Stimulated activated CD4-positive, alpha-beta T cell treated with anti-CD3 and anti-CD28 coated beads, TNF-alpha, amount 100 ng/mL, for 48 hours (primary cell): ENCODE measurements around the gene TRIM3.
A peak's percentile ranks its signal among the peaks of the same experiment; 100 is the strongest.
"Not testable (repeated sequence)": the region's sequence is repeated elsewhere in the genome, so short reads cannot be mapped to it uniquely, and the experiment has no call there.

ENCODE experiments used
- DNase-seq, 3 donors: peaks; one replicate each; pipeline ENCODE4 v3.0.0-alpha.2; 2020; ENCODE audit warnings: low read depth in 3 of 3

TRIM3 gene

DNA sequence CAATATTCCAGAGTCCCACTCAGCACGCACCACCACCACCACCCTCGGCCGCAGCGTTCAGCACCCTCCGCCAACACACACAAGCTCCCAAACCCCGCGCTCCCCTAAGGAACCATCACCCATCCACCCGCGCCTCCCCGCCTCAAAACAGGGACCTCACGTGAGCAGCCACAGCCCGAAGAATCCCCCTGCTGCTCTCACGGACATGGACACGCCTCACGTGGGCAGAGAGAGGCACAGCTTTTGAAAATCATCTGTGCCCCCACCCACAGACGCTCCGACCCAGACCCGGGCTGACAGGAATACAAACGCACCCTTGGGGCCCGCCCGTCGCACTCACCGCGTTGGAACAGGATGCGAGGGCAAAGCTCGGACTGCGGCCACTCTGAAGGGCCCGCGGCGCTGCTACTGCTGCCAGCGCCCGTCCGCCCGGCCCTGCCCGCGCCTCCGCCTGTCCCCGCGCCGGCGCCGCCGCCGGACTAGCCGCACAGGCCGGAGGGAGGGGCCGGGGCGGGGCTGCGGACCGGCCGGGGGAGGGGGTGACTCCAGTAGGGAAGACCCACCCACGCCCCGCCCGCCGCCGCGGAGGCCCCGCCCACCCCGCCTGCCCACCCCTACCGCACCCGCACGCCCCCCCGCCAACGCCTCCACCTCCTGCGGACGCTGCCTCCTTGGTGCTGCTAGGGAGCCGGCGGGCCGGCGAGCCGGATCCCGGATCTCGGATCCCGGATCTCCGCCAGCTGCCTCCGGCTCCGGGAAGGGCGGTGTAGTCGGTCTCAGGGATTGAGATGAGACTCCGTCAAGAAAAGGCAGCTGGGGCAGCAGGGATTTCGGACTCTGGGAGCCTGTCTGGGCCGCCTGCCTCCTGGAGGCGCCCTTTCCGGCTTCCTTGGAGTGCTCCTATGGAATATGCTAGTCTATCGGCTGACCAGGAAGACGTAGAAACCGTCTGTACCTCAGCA is at the start of gene TRIM3:
Gene TRIM3, minus strand, starts transcription at position 491 of the 962 bp plus-strand sequence. CDS start 8,246 bp downstream, outside the sequence.
- DNase-seq, result peak in 2 of 3 donors; percentile 33 to 50

DNA sequence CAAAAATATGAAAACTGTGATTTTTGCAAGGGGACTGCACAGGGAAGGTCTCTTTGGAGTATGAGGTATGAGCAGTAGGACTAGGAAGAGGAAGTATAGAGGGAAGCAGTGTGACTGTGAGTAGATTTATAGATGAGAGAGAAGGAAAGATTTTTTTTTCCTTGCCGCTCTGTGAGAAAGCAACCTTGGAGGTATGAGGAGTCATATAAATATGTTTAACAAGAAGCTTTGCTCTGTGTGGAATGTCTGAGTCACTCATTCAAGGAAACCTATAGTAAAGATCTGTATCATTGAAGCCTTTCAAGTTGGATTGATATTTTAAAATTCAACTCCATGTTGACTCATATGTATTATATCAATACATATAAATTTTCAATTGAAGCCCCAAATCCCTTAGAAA is 49.5 kb upstream of the TRIM3 start:
- DNase-seq, result no peak

DNA sequence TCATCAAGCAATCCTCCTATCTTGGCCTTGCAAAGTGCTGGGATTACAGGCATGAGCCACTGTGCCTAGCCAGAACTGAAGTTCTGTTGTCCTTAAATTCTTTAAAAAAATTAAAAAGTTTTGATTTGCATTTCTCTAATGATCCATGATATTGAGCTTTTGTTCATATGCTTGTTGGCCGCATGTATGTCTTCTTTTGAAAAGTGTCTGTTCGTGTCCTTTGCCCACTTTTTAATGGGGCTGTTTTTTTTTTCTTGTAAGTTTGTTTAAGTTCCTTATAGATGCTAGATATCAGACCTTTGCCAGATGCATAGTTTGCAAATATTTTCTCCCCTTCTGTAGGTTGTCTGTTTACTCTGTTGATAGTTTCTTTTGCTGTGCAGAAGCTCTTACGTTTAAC is 48.2 kb upstream of the TRIM3 start:
- not testable (repeated sequence) for DNase-seq

DNA sequence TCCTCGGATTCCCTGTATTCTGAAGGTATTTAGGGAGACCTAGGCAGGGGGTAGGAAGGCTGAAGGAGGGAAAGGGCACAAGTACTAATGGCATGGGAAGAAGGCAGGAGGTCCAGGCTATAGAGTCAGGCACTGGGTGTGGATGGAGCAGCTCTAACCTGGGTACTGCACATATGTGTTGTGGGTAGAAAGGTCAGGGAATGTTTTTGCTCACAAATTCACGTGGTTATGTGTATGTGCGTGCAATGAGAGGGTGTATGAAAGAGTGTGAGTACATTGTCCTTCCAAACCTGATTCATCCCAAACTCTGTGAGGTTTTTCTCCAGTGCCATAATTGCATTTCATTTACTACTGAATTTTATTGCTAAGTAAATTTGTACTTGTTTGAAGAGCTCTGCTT is 46.5 kb upstream of the TRIM3 start:
- DNase-seq, result no peak

DNA sequence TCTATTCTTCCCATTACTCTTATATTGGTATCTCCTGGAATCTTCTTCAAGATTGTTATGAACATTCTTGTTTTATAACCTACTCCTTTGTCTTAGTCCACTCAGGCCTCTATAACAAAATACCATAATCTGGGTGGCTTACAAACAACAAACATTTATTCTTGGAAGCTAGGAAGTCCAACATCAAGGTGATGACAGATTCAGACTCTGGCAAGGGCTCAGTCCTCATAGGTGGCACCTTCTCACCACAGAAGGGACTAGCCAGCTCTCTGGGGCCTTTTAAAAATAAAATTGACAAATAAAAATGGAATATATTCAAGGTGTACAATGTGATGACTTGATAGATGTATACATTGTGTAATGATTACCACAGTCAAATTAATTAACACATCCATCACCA is 43.1 kb upstream of the TRIM3 start:
- no peak for DNase-seq

DNA sequence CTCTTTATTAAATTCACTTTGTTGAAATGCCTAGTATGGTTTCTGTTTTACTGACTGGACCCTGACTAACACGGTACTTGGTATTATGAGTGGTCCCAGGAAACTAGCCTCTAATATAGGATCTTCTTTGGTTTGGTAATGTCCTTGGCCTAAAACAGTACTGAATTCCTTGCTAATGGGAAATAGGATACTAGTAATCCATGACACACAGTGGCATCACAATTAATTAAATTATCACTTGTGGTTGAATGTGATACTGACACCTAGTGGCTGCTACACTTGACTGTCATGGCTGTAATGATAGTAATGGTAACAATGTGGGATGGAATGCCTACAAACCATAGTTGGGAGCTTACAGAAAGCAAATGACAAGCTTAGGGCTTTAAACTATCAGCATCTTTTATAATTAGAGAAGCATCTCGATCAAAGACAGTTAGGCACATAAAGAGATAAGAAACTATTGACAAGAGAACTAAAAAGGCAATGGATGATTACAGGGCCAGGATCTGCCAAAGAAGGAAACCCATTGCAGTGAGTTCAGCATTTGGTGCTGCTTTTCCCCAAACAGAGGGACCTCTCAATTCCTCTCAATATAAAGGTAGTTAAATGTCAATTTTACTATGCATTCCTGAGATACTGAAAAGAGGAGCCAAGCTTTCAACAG is 32.0 kb upstream of the TRIM3 start:
- DNase-seq, result no peak

DNA sequence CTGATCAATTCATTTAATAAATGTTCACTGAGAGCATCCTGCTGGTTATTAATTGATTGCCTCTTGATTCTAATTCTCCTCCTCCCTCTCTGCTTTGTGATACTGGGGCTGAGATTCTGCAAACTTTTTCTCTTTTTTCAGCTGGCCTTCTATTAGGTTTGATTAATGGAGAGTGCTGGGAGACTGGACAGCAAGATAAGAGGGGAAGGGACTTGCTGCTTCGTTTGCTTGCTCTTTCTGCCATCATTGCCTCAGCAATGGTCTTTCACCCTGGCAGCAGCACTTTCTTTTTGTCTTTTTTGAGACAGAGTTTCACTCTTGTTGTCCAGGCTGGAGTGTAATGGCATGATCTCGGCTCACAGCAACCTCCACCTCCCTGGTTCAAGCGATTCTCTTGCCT is 30.4 kb upstream of the TRIM3 start:
- DNase-seq, result no peak

DNA sequence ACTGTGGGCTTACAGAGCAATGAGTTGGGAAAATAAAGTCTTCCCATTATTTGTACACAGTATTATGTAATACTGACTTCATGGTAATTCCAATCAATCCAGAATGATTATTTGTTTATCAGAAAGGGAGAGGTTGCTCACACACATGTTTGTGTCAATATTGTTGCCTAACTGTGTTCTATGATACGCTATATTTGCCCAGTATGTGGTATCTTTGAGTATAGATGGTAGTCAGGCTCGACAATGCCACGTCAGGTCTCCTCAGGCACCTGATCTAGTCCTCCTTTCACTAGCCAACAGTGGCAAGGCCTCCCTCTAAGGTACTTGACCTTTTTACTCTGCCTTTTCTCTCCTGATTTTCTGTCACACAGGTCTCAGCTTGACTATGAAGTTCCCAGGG is 28.6 kb upstream of the TRIM3 start:
- no peak for DNase-seq

DNA sequence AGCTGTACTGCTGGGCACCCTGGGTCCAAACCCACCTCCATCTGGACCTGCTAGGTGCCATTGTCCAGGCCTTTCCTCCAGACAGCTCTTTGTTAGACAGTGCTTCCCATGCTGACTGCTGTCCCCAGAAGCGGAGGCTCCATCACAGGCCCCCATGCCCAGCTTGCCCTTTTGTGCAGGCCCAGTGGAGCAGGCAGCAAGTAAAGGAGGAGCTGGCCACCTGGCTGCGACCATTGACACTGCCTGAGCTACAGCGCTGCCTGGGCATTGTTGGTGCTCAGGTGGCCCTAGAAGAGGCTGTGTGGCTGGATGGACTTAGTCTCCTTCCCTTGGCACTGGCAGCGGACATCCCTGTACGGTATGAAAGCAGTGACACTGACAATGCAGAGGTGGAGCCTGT is 24.8 kb upstream of the TRIM3 start:
- DNase-seq, result no peak

DNA sequence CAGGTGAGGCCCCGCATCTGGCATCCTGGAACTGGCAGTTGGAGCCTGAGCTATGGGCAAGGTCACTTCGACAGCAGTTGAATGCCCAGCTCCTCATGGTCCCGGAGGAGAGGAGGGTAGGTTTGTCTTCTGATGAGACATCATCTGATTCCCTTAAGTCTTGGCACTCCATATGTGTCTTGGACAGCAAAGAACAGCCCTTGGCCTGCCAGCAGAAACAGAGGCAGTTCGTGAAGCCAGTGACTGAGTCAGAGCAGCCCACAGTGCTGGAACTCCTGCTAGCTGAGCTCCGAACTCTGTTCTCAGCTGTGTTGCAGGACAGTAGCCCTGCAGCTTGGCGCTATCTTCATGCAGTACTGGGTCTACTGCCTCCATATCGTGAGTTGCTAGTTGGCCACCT is 24.4 kb upstream of the TRIM3 start:
- no peak for DNase-seq

DNA sequence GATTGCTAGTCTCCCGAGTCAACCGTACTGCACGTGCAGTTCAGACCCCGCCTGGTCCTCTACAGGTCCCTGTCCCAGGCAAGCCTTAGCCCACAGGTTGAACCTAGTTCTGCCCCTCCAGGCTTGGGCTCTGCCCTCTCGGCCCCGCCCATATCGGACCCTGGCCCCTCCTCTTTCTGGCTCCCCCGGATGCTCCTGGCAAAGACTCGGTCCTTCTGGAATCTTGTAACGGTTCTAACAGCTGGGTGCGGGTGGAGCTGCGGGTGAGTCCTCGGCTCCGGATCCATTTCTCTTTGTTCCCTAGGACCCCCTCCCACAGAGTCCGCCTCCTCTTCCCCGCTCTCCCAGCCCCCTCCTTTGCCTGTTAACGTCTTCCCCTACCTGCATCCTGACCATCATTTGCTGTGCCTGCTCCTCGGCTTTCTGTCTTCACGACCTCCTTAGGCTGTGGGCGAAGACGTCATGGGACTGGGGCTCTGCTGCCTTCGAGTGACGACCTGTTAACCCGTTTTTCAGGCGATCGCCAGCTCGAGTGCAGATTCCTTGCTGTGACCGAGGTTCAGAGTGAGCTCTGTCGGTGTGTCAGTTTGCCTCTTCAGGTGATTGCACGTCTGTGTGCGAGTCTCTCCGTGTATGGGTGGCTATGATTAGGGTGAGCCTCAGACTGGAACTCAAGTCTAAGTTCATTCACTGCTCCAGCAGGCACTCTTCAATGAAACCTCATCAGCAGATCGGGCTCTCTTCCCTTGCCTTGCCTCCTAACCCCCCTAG is 23.5 kb upstream of the TRIM3 start, which contains the start of gene DNHD1:
Gene DNHD1, plus strand, starts transcription at position 212 of the 771 bp plus-strand sequence. CDS start 936 bp downstream, outside the sequence.
- no peak for DNase-seq

DNA sequence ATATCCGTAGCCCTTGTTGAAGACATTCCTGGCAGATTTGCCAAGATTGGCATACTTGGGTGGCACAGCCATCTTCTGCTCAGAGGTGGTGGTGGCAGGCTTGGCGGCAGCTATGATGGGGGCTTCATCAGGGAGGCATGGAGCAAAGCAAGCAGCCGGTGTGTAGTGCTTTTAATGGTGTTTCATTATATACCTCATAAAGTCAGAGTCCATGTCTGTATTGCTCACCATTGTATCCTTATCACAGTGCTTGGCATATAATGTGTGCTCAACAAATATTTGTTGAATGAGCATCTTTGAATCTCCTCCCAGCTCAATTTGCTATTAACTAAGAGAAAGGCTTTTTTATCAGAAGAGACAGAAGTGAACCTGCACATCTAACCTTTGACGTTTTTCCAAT is 15.6 kb upstream of the TRIM3 start:
- DNase-seq, result no peak

DNA sequence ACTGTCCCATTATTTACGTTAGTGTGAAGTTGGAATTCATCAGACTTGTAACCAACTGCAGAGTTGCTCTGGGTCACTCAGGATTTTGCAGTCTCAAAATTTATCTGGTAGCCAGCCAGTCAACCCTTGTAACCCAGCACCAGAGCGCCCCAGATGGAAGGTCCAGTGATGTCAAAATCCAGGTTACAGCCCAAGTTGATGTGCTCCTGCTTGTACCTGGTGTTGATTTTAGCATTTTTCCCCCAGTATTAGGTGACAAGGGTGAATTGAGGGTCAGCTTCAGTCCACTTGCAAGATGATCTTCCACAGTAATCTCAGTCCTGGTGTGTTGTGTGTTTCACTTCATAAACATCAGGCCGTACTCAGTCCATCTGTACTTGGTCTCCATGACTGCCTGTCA is 15.1 kb upstream of the TRIM3 start:
- DNase-seq, result no peak

DNA sequence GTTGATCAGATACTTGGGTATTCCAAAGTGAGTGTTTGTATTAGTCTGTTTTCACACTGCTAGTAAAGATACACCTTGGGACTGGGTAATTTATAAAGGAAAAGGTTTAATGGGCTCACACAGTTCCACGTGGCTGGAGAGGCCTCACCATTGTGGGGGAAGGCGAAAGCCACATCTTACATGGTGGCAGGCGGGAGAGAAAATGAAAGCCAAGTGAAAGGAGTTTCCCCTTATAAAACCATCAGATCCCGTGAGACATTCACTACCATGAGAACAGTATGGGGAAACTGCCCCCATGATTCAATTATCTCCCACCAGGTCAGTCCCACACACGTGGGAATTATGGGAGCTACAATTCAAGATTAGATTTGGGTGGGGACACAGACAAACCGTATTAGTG is 14.6 kb upstream of the TRIM3 start:
- DNase-seq, result no peak

DNA sequence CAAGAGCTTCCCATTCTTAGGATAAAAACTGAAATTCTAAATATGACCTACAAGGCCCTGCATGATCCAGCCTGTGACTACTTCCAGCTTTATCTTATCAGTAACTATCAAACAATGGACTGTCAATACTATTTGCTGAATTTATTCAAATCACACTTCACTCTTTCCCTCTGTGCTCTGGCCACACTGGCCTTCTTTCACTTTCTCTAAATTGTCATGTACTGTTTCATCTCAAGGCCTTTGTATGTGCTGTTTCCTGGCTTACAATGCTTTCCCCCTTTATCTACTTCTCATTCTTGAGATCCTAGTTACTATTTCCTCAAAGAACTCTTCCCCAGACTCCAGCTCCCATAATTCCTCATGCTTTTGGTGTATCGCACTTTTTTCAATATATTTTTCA is 13.2 kb upstream of the TRIM3 start:
- no peak for DNase-seq

DNA sequence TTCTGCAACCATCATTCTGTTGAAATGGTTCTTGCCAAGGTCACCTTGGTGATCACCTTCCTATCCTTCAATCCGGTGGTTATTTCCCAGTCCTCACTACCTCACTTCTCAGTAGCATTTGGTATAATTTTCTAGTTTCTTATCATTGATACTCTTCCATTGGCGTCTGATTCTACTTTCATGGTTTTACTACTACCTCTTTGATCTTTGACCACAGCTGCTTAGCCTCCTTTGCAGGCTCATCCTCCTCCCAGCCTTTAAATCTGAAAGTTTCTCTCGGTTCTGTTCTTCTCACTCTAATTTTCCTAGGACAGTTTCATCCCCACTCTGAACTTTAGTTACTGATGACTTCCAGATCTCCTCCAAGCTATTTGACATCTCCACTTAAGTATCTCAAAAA is 12.5 kb upstream of the TRIM3 start:
- no peak for DNase-seq

DNA sequence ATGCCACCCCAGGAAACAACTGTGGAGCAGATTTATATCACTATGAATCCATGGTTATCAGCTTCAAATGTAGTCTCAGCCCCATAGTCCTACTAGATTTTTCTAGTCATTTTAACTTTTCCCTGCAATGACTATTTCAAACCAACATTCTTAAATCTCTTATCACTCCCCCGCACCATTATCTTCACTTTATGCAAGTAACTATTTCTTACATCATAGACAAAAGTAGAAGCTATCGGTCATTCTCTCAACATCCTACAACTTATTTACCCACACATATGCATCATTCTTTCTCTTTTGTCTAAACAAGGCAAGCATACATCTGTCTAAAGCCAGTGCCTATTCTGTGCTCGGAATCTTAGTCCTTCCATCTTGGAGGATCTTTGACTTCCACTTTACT is 11.9 kb upstream of the TRIM3 start:
- no peak for DNase-seq

DNA sequence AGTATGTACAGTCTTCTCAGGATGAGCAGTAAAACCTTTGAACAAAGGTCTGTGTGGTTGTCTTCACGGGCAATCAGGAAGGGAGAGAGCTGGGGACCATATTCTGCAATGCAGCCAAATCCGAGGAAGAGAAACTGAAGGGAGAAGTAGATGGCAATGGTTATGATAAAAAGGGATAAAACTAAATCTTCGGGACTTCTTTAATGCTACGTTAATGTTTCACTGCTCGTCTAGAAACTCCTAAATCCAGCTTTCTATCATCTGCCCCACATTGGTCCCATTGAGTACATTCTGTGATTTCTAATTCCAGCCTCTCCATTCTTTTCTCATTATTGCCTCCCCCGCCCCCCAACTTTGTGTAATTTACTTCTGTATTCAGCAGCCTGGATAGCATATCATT is 9.3 kb upstream of the TRIM3 start:
- DNase-seq, result no peak

DNA sequence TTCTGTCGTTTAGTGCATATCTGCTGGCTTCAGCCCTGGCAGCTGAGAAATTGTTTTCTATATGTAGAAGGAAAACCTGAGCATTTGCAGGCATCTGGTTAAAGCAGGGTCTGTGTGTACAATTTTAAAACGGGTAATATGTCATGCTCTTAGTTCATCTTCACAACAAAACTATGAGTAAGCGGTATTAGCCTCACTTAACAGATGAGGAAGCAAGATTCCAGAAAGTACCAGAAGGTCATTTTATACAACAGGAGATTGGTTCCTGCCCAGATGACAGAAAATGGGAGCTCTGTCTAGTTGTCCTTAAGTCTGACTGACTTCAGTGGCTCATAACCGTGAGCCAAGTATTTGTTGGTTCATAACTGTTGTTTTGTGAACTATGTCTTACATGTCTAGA is 8.7 kb upstream of the TRIM3 start:
- no peak for DNase-seq

DNA sequence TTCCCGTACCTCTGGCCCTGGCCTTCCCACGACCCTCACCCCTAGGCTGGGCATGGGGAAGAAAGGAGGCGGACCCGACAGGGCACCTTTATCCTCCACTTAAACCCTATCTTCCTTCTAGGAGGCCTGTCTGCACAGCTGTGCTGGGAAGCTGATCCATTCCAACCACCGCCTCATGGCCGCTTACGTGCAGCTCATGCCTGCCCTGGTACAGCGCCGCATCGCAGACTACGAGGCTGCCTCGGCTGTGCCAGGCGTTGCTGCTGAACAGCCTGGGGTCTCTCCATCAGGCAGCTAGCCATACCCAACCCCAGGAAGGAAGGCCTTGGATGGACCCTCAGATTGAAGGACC is 8.2 kb upstream of the TRIM3 start:
- DNase-seq, result no peak

DNA sequence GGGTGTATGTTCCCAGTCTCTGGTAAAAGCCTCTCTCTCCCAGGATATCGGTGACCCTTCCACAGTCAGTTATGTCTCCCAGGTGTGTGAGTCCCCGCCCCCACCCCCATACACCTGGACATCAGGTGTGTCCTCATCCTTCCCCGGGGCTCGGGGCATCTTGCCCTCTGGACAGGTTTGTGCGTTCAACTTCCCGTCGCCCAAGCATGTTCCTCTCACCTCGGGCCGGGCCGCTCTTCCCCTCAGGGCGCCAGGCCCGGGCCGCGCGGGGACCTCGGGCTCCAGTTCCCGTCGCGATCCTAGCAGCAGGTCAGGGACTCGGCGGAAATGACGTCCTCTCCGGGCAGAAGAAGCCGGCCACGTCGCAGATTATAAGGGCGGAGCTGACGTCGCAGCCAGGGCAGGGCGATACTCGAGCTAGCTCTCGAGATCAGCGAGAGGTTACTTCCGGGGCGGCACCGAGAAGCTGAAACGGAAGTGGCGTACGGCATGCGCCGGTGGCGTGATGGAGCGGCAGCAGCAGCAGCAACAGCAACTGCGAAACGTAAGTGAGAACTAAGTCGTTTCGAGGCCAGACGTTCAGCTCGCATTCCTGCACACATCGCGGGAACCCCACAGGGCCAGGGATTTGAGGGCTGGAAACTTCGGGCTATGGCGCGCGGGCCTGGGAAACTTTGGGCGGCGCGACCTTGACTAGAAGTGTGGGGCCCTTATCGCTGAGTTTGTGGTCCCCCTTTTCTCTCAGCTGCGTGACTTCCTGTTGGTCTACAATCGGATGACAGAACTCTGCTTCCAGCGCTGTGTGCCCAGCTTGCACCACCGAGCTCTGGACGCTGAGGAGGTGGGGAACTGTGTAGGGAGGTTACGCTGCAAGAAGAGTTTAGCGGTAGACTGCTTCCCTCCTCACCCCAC is 7.5 kb upstream of the TRIM3 start, which contains the start of the genes ARFIP2 and TIMM10B:
Gene ARFIP2, minus strand, starts transcription at position 320 of the 912 bp plus-strand sequence. CDS start 910 bp downstream, outside the sequence.
Gene TIMM10B, plus strand, starts transcription at position 490 of the 912 bp plus-strand sequence. Its CDS starts 16 bp downstream, at position 506.
- peak; percentile 92 to 97 (median 96) for DNase-seq
